Left lobe of liver (tissue), 2 donors: ENCODE results near the gene MMP11. TPM values are rescaled to one million over a fixed set of nuclear protein-coding genes. Genes with fewer than 3 reads are reported as not detected.
"Not testable (repeated sequence)": the region's sequence is repeated elsewhere in the genome, so short reads cannot be mapped to it uniquely, and the experiment has no call there.

Source experiments
- ATAC-seq: fragments of 200-7000 bp; cut with Tn5 transposase; one replicate; pipeline ENCODE4 v1.9.1; 2020; ENCODE audit warnings: mild to moderate bottlenecking, moderate library complexity
- DNase-seq: peaks from one replicate; pipeline ENCODE4 v3.0.0-alpha.2; 2020; ENCODE audit warnings: low spot score
- total RNA-seq: library from RNA; stranded (reverse); gene quantifications from one replicate; pipeline ENCODE4 v1.2.1, GENCODE V29; 2021
- donor health status: DM: no; HTN: no; CAD: no; lungs with moderate emphysema.
- donor health status: DM: no; HTN: yes; CAD: no.

MMP11 gene
- 0.38 TPM for total RNA-seq

DNA sequence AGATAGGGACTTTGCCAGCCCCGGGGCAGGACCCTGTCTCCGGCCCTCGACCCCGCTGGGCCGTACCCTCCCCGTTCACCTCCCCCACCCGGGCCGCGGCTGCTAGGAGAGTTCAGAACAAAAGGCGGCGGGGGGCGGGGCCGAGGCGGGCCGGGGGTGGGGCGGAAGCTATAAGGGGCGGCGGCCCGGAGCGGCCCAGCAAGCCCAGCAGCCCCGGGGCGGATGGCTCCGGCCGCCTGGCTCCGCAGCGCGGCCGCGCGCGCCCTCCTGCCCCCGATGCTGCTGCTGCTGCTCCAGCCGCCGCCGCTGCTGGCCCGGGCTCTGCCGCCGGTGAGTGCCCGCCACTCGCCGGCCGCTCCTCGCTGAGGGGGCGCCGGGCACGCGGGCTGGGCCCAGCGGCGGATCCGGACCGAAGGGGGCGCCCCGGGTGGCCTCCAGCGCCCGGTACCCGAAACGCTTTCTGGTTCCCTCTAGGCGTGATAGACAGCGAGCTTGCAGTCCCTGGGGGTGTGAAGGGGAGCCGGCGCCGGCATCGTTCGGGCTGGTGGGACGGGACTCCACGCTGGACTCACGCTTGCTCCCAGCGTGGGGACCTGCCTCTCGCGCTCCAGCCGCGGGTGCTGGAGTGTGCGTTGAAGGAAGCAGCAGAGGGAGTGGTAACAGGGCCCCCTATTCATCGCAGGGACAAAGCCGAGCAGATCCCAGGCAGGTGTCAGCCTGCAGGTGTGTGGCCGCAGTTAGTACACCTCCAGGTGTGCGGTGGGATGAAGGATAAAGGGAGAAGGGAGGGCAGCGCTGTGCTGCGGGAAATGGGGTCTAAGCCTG, at the start of gene MMP11:
MMP11 (plus strand) TSS at position 201 of the 825 bp plus-strand sequence; CDS start at position 223, 22 bp downstream.
- ATAC-seq (peak; percentile 35), DNase-seq (peak; percentile 59)

- not testable (repeated sequence) for ATAC-seq, DNase-seq
Measured at GRCh38 chr22:23728108-23728507, 44.5 kb upstream of the MMP11 start.

DNA sequence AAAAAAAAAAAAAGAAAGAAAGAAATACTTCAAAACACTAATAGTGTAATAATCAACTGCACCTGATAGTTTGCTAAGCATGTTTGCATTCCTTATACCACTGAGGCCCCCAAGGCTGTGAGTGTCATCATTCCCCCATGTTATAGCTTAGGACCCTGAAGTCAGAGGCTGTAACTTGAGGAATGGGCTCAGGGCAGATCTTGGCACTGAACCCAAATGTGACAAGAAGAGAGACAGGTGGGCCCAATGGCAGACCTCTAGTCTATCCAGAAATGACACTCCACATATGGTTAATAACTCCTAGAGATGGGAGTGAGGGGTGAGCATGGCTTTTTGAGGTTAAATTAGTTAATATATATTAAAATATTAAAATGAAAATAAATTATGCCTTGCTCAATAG, 35.0 kb upstream of the MMP11 start:
- no peak for DNase-seq

DNA sequence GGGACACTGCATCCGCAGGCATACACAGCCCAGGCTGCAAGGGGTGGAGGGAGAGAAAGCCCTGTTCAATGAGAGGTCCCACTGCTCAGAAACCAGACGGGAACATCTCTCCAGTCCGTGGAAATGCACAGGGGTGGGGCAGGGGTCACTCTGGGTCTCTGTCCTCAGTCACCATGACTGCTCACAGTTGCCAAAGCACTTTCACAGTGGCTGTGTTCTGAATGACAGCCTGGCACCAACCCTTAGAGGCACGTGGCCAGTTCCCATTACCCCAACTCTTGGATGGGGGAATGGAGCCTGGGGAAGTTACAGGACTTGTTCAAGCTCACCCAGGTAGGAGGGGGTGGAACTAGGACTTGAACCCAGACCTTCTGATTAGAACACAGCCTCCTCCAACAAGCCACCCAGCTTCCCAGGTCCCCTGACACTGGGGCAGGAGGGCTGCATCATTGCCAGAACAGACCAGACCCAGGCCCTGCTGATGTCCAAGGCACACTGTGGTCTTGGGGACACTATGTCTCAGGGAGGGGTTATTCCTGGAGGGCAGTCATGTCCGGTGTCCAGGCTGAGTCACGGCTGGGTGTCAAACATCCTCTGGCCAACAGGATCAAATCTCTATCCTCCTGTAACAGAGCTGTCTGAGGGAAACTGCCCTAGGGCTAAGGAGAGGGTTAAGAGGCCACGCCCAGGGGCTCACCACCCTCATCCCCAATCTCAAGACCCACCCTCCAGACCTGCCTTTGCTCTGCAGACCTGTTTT, 30.0 kb upstream of the MMP11 start:
- ATAC-seq (no peak), DNase-seq (no peak)

More for the DNA sequence above, 35.0 kb upstream of the MMP11 start:
- ATAC-seq: no peak

DNA sequence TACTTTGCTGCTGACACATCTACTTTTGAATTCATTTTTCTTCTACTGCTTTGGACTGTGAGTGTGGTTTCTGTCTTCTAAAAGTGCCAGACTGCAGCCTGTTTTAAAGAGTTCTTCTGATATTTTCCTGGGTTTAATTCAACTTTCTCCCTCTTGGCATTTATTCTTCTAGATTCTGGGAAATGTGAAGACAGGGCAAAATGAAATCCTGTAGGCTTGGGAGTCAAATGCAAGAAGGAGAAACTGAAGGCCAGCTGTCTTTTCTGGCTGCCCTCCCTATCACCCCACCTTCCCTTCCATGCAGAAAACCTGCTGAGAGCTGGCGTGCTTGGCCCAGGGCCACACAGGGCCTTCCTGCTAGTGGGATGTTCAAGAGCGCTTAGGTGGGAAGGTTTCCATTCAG, 29.3 kb upstream of the MMP11 start:
- DNase-seq: no peak
- ATAC-seq: no peak

GRCh38 chr22:23744001-23744400, 28.6 kb upstream of the MMP11 start:
- DNase-seq: no peak

GRCh38 chr22:23744485-23744884, 28.2 kb upstream of the MMP11 start:
- ATAC-seq: no peak
- no peak for DNase-seq

More at GRCh38 chr22:23744001-23744400, 28.6 kb upstream of the MMP11 start:
- no peak for ATAC-seq

DNA sequence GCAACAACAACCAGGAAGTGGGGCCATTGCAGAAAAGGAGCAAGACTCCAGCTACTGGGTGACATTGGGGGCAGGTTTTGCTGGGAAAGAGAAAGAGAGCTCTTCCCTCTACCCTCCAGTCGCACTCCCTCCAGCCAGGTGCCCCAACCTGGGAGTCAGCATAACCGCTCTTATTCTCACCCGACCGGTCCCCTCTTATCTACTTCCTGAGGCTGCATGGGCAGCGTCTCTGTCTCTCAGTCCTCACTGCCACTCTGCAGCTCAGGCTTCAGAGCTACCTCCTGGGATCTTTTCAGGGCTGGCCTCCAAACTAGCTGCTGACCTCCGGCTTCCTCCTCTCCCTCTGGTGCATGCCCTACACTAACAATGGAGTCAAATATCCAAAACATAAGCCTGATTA, 26.9 kb upstream of the MMP11 start:
- DNase-seq: no peak
- ATAC-seq: no peak

- no peak for DNase-seq
- no peak for ATAC-seq
Measured at GRCh38 chr22:23749841-23750301, 22.8 kb upstream of the MMP11 start.

- ATAC-seq (no peak), DNase-seq (no peak)
Measured at GRCh38 chr22:23750367-23750713, 22.3 kb upstream of the MMP11 start.

DNA sequence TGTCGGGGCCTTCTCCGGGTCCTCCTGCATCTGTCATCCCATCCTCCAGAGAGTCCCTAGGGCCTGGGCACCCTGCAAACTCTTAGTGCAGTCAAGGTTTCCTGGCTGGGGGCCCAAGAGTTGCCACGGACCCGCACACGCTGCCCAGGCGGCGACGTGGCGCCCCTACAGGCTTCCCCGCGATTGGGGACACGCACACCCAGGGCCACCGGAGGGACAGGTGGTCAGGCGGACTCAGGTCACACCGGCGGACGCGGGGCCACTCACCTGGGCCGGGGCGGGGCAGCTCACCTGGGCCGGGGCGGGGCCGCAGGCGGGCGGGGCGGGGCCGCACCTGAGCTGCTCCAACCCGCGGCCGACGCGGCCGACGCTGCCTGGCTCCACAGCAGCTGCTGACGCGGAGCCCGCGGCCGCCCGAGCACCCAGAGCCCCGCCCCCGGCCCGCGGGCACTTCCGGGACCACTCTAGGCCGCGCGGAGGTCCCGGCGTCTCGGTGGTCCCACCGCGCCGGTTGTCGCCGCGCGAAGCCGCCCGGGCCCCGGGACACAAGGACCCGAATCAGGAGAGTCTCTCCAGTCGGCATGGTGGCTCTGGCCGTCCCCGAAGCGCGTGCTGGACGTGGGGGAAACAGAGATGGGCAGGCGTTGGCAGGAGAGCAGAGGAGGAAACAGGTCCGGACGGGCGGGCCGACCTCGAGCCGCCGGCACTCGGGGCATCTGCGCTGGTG, 21.8 kb upstream of the MMP11 start, which contains the start of gene ZNF70:
ZNF70 (minus strand) TSS at position 399 of the 727 bp plus-strand sequence. CDS start 5,972 bp downstream, outside the sequence.
- DNase-seq (peak; percentile 88), ATAC-seq (peak; percentile 96)

- ATAC-seq (peak; percentile 42), DNase-seq (peak; percentile 57)
Measured at GRCh38 chr22:23751441-23751996, 21.1 kb upstream of the MMP11 start.

- ATAC-seq (no peak), DNase-seq (no peak)
Measured at GRCh38 chr22:23752090-23752691, 20.5 kb upstream of the MMP11 start.

DNA sequence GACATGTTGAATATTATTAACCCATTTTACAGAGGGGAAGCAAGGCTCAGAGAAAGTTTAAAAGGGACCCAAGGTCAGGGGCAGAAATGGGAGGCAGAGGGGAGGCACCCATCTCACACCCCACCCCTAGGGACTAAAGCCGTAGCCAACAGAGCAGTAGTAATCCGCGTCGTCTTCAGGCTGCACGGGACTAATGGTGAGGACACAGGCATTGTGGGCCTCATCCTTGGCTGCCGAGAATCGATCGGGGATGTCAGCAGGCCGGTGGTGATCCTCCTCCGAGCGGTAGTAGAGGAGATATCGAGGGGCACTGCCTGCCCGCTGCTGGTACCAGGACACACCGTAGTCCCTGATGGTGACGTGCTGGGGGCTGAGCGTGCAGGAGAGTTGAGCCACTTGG, 19.9 kb upstream of the MMP11 start:
- ATAC-seq (no peak), DNase-seq (no peak)

DNA sequence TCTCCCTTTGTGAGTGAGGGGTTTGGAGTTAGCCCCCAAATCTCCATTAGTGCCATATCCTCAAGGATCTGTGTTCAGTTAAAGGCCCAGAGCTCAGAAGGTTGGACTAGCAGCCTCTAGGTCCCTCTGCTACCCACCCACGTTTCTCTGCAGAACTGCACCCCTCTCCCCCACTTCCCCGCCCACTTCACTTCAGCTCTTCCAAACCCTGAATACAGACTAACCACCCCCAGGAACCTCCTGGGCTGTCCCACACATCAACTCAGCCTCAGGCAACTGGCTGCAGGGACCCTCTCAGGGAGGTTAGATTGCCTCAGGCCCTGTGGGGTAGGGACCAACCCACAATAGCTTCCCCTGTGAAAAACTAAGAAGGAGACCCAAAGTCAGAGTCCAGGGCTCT, 19.3 kb upstream of the MMP11 start:
- DNase-seq (no peak), ATAC-seq (no peak)

- ATAC-seq (no peak), DNase-seq (no peak)
Measured at GRCh38 chr22:23754220-23754919, 18.3 kb upstream of the MMP11 start, which contains the start of gene VPREB3. Gene VPREB3 (minus strand): TSS chr22:23754425. CDS start chr22:23754363, 62 bp downstream.

DNA sequence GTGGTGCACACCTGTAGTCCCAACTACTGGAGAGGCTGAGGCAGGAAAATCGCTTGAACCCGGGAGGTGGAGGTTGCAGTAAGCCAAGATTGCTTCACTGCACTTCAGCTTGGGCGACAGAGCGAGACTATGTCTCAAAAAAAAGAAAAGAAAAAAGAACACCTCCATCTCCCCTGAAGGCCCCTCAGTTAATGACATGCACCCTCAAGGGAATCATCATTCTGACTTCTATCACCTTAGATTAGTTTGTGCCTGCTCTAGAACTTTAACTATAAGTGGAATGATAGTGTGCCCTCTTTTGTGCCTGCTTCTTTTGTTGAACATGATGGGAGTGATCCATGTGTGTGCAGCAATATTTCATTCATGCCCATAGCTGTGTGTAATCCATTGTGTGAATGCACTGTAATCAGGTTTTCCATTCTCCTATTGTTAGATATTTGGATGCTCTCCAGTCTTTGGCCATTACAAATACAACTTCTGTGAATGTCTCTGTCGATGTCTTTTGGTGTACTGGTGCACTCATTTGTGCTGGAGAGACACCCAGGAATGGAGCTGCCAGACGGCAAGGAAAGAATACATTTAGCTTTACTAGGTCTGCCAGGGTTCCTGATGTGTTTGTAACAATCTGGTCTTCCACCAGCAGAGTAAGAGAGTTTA, 17.5 kb upstream of the MMP11 start:
- no peak for ATAC-seq

DNA sequence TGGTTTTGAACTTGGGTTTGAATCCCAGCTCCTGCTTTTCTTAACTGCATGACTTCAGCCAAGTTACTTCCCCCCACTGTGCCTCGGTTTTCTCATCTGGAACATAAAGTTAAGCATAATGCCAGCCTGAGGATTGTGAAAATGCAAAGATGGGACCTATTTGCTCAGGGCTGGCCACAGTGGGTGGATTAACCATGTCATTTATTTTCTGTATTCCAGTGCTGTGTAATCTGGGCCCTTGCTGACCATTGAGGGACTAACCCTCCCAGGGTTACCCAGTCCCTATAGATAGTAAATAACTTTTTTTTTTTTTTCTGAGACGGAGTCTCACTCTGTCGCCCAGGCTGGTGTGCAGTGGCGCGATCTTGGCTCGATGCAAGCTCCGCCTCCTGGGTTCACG, 16.9 kb upstream of the MMP11 start:
- DNase-seq: no peak
- ATAC-seq: no peak

More for the DNA sequence above, 17.5 kb upstream of the MMP11 start:
- DNase-seq: no peak

- ATAC-seq: peak; percentile 20
- no peak for DNase-seq
Measured at GRCh38 chr22:23756891-23757290, 15.8 kb upstream of the MMP11 start.
